Duodenal mucosa (tissue), 2 donors: Measurements from ENCODE around the gene PLCXD3.
"Not testable (repeated sequence)": the region's sequence is repeated elsewhere in the genome, so short reads cannot be mapped to it uniquely, and the experiment has no call there.

Source experiments
- H3K27ac ChIP-seq: one replicate; pipeline ENCODE4 v1.7.0; 2013; ENCODE audit warnings: low read depth, low read length
- H3K27me3 ChIP-seq, 2 donors: one replicate each; pipeline ENCODE4 v1.7.0; 2013; ENCODE audit warnings: low read length in 2 of 2, control low read depth in 1 of 2; ENCODE audit not compliant: insufficient read depth in 2 of 2, control insufficient read depth in 1 of 2
- H3K36me3 ChIP-seq, 2 donors: one replicate each; pipeline ENCODE4 v1.7.0; 2013; ENCODE audit warnings: low read length in 2 of 2, control low read depth in 1 of 2; ENCODE audit not compliant: insufficient read depth in 2 of 2, control insufficient read depth in 1 of 2
- H3K4me1 ChIP-seq, 2 donors: one replicate each; pipeline ENCODE4 v1.7.0; 2013; ENCODE audit warnings: low read length in 2 of 2, control low read depth in 1 of 2; ENCODE audit not compliant: insufficient read depth in 2 of 2, control insufficient read depth in 1 of 2
- H3K4me3 ChIP-seq, 2 donors: one replicate each; pipeline ENCODE4 v1.7.0; 2013; ENCODE audit warnings: low read length in 2 of 2, low read depth in 1 of 2
- H3K9ac ChIP-seq, 2 donors: one replicate each; pipeline ENCODE4 v1.7.0; 2013; ENCODE audit warnings: low read length in 2 of 2, low read depth in 1 of 2
- H3K9me3 ChIP-seq, 2 donors: one replicate each; pipeline ENCODE4 v1.7.0; 2013; ENCODE audit warnings: low read length in 2 of 2, control low read depth in 1 of 2; ENCODE audit not compliant: control insufficient read depth in 1 of 2

The PLCXD3 gene

GRCh38 chr5:41503310-41503709 lies 7.1 kb downstream of the PLCXD3 start:
- Histone ChIP-seq H3K4me1 (no peaks in the 10 kb centered on the region), H3K9ac (no peak overlapping the region), H3K36me3 (no peaks in the 10 kb centered on the region), H3K27me3 (no peaks in the 10 kb centered on the region), H3K9me3 (no peaks in the 10 kb centered on the region), H3K4me3 (no peak overlapping the region), H3K27ac (no peak overlapping the region)

GRCh38 chr5:41493490-41494126 lies 16.8 kb downstream of the PLCXD3 start:
- H3K4me3 ChIP-seq, H3K4me1 ChIP-seq, H3K27ac ChIP-seq, H3K36me3 ChIP-seq, H3K9me3 ChIP-seq, H3K27me3 ChIP-seq, H3K9ac ChIP-seq: not testable (repeated sequence)

GRCh38 chr5:41485533-41485932 lies 24.9 kb downstream of the PLCXD3 start:
- Histone ChIP-seq H3K9ac (no peak overlapping the region), H3K9me3 (no peaks in the 10 kb centered on the region), H3K4me1 (no peaks in the 10 kb centered on the region), H3K27me3 (no peaks in the 10 kb centered on the region), H3K4me3 (no peak overlapping the region), H3K27ac (no peak overlapping the region), H3K36me3 (no peaks in the 10 kb centered on the region)

- no peak overlapping the region for H3K9ac ChIP-seq
- no peaks in the 10 kb centered on the region for H3K4me1 ChIP-seq
- H3K9me3 ChIP-seq, result no peaks in the 10 kb centered on the region
- H3K27me3 ChIP-seq, result no peaks in the 10 kb centered on the region
- H3K36me3 ChIP-seq, result no peaks in the 10 kb centered on the region
- no peak overlapping the region for H3K27ac ChIP-seq
- no peak overlapping the region for H3K4me3 ChIP-seq
Measured at GRCh38 chr5:41482715-41483114, 27.7 kb downstream of the PLCXD3 start.

- Histone ChIP-seq H3K36me3 (no peaks in the 10 kb centered on the region), H3K9ac (no peak overlapping the region)
Measured at GRCh38 chr5:41482173-41482572, 28.2 kb downstream of the PLCXD3 start.

GRCh38 chr5:41471571-41472208 lies 38.7 kb downstream of the PLCXD3 start:
- H3K36me3 ChIP-seq, H3K27me3 ChIP-seq, H3K9ac ChIP-seq, H3K4me1 ChIP-seq, H3K27ac ChIP-seq, H3K4me3 ChIP-seq: not testable (repeated sequence)
- peaks cover 10 to 18% of the 10 kb centered on the region in 2 donors for H3K9me3 ChIP-seq

More at GRCh38 chr5:41482173-41482572, 28.2 kb downstream of the PLCXD3 start:
- Histone ChIP-seq H3K27me3 (no peaks in the 10 kb centered on the region), H3K9me3 (no peaks in the 10 kb centered on the region), H3K4me3 (no peak overlapping the region), H3K4me1 (no peaks in the 10 kb centered on the region), H3K27ac (no peak overlapping the region)

- H3K36me3 ChIP-seq, result no peaks in the 10 kb centered on the region
- no peaks in the 10 kb centered on the region for H3K27me3 ChIP-seq
- no peaks in the 10 kb centered on the region for H3K9me3 ChIP-seq
- no peak overlapping the region for H3K4me3 ChIP-seq
- H3K9ac ChIP-seq, result no peak overlapping the region
- no peaks in the 10 kb centered on the region for H3K4me1 ChIP-seq
- H3K27ac ChIP-seq, result no peak overlapping the region
Measured at GRCh38 chr5:41465493-41466171, 44.8 kb downstream of the PLCXD3 start.

GRCh38 chr5:41459557-41459956 lies 50.8 kb downstream of the PLCXD3 start:
- Histone ChIP-seq H3K27ac (no peak overlapping the region), H3K4me1 (no peaks in the 10 kb centered on the region), H3K36me3 (no peaks in the 10 kb centered on the region), H3K27me3 (no peaks in the 10 kb centered on the region), H3K9ac (no peak overlapping the region), H3K9me3 (no peaks in the 10 kb centered on the region), H3K4me3 (no peak overlapping the region)

GRCh38 chr5:41457094-41457493 lies 53.3 kb downstream of the PLCXD3 start:
- Histone ChIP-seq H3K4me1 (no peaks in the 10 kb centered on the region), H3K27ac (no peak overlapping the region), H3K36me3 (no peaks in the 10 kb centered on the region), H3K27me3 (no peaks in the 10 kb centered on the region), H3K9ac (no peak overlapping the region), H3K9me3 (no peaks in the 10 kb centered on the region), H3K4me3 (no peak overlapping the region)

- Histone ChIP-seq H3K4me3 (no peak overlapping the region), H3K4me1 (no peaks in the 10 kb centered on the region), H3K9ac (no peak overlapping the region), H3K27me3 (no peaks in the 10 kb centered on the region), H3K9me3 (no peaks in the 10 kb centered on the region), H3K36me3 (no peaks in the 10 kb centered on the region), H3K27ac (no peak overlapping the region)
Measured at GRCh38 chr5:41452506-41452905, 57.9 kb downstream of the PLCXD3 start.
